Activated gamma-delta T cell treated with anti-CD3 and anti-CD28 coated beads, Interleukin-2, amount 50 U/mL, for 16 hours (primary cell): ENCODE results near the gene PHF14.

Experiments
- DNase-seq: peaks from one replicate; pipeline ENCODE4 v3.0.0-alpha.2; 2020; ENCODE audit warnings: low read depth

Gene PHF14

GRCh38 chr7:11120068-11120664 lies 146.5 kb downstream of the PHF14 start:
- DNase-seq, result no peak

- DNase-seq, result no peak
Observed at GRCh38 chr7:11120675-11121220, 147.1 kb downstream of the PHF14 start.

GRCh38 chr7:11124856-11125559 lies 151.3 kb downstream of the PHF14 start:
- no peak for DNase-seq

- DNase-seq, result no peak
Observed at GRCh38 chr7:11127114-11127785, 153.6 kb downstream of the PHF14 start.

GRCh38 chr7:11127988-11128387 lies 154.3 kb downstream of the PHF14 start:
- no peak for DNase-seq

- DNase-seq, result no peak
Observed at GRCh38 chr7:11128498-11128897, 154.8 kb downstream of the PHF14 start.

- no peak for DNase-seq
Observed at GRCh38 chr7:11130012-11130411, 156.3 kb downstream of the PHF14 start.

GRCh38 chr7:11130601-11131000 lies 156.9 kb downstream of the PHF14 start:
- DNase-seq, result no peak

GRCh38 chr7:11133436-11133959 lies 159.8 kb downstream of the PHF14 start:
- no peak for DNase-seq

GRCh38 chr7:11135573-11135972 lies 161.9 kb downstream of the PHF14 start:
- DNase-seq, result no peak

- DNase-seq, result no peak
Observed at GRCh38 chr7:11141541-11141940, 167.9 kb downstream of the PHF14 start.

GRCh38 chr7:11153694-11154093 lies 180.0 kb downstream of the PHF14 start:
- no peak for DNase-seq

GRCh38 chr7:11155883-11156282 lies 182.2 kb downstream of the PHF14 start:
- no peak for DNase-seq

- no peak for DNase-seq
Observed at GRCh38 chr7:11161499-11161898, 187.8 kb downstream of the PHF14 start.

GRCh38 chr7:11163220-11163619 lies 189.5 kb downstream of the PHF14 start:
- DNase-seq, result no peak

- no peak for DNase-seq
Observed at GRCh38 chr7:11166051-11166450, 192.4 kb downstream of the PHF14 start.

GRCh38 chr7:11168650-11169170 lies 195.0 kb downstream of the PHF14 start:
- DNase-seq, result no peak

GRCh38 chr7:11170175-11170574 lies 196.5 kb downstream of the PHF14 start:
- DNase-seq, result no peak

GRCh38 chr7:11170863-11171568 lies 197.3 kb downstream of the PHF14 start:
- DNase-seq, result no peak

- no peak for DNase-seq
Observed at GRCh38 chr7:11171569-11172192, 198.0 kb downstream of the PHF14 start.

- DNase-seq, result no peak
Observed at GRCh38 chr7:11172835-11173234, 199.2 kb downstream of the PHF14 start.
